Breast epithelium (tissue), 3 donors: ENCODE measurements around the gene MLXIP.

Experiments used
- CTCF ChIP-seq, 3 donors: fragments of 450-650 bp; IDR thresholded peaks; one replicate each; pipeline ENCODE4 v1.5.1; 2016 to 2017; ENCODE audit warnings: antibody characterized with exemption in 3 of 3, mild to moderate bottlenecking in 3 of 3, moderate library complexity in 3 of 3
- POLR2AphosphoS5 ChIP-seq, 3 donors: sonication (generic); formaldehyde crosslinking; IDR thresholded peaks; one replicate each; pipeline ENCODE4 v1.6.1; 2017; ENCODE audit warnings: antibody characterized with exemption in 3 of 3

GRCh38 chr12:122045262-122045661 lies 33.3 kb upstream of the MLXIP start:
- TF ChIP-seq CTCF (IDR thresholded peaks at IDR 0.05) (no peak), POLR2AphosphoS5 (IDR thresholded peaks at IDR 0.05) (no peak)
